CD4-positive, alpha-beta T cell treated with Interleukin-4 for 4 hours (primary cell): ENCODE measurements around the gene VPS39.

Experiments used
- DNase-seq: peaks from one replicate; pipeline ENCODE4 v3.0.0-alpha.2; 2020

Gene VPS39

GRCh38 chr15:42157981-42158765 is 49.9 kb downstream of the VPS39 start:
- DNase-seq: no peak

DNA sequence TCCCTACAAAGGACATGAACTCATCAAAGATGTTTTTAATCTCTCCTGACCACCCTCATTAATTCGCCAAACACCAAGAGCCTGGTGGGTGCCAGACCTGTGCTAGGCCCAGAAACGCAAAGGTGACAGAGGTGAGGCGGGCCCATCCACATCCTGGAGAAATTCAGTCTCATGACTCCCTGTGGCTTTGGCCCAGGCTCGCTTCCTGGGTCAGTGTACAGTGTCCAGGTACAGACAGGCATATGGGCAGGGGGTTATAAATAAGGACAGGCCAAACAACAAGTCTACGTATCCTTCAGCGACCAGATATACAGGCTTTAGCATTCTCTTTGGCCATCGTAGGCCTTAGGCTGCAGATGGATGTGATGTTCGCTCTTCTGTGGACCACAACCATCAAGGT is 50.7 kb downstream of the VPS39 start:
- DNase-seq: no peak

DNA sequence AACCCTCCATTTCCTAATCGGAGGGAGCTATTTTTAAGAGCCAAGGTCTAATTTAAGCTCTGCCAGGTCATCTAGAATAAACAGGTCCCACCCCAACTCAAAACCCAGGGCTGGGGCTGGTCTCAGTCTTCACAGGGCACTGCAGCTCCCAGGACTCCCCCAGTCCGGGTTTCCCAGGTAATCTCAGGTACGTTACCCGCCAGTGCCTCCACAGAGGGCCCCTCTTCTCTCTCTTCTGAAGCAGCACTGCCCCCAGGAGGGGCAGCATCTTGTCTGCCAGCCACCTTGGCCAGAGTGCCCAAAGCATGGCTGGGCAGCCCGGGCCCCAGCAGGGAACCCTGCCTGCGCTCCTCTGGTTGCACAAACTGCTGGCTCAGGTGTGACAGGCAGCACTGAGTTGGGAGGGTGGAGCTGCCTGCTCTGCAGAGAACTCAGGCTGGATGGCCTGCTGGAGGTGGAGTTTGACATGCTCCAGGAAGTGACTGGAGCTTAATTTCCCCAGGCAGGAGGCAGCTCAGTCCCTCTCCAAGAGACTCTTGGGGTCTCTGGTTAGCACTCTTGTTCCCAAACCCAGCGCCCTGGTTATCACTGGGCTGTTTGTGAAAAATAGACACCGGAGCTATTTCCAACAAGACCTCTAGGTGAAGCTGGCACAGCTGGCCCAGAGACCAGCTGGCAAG is 51.7 kb downstream of the VPS39 start, which contains the start of gene PLA2G4F:
PLA2G4F (minus strand) TSS at position 394 of the 680 bp plus-strand sequence; CDS start at position 307, 87 bp downstream.
- DNase-seq: no peak

DNA sequence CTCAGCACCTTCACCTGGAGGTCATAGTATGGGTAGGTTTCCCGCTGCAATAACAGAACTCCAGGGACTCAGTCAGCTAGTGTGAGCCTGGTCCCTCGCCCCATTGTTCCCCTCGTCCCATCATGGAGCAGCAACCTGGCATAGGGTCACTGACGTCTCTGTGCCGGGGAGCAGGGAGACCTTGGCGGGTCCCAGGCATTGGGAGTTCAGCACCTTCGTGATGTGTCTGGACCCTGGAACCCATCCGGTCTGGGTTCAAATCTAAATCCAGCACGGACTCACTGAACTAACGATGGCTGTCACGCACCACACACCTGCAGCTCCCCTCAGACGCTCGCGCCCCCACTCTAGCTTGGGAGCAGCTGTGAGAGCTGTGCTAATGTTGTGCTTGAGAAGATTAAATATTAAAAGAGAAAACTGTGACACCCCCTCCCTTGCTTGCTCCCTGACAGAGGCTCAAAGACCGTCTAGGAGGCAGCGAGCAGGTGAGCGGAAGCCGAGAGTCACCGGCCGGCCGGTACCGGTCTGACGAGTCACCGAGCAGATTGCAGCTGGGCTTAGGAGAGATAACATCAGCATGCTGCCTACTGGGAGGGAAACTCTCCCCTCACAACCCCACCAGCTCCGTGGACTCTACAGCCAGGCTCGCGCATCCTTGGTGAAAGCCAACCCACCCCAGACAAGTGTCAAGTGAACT is 52.4 kb downstream of the VPS39 start:
- no peak for DNase-seq

- DNase-seq: no peak
Observed at GRCh38 chr15:42154956-42155355, 53.1 kb downstream of the VPS39 start.

DNA sequence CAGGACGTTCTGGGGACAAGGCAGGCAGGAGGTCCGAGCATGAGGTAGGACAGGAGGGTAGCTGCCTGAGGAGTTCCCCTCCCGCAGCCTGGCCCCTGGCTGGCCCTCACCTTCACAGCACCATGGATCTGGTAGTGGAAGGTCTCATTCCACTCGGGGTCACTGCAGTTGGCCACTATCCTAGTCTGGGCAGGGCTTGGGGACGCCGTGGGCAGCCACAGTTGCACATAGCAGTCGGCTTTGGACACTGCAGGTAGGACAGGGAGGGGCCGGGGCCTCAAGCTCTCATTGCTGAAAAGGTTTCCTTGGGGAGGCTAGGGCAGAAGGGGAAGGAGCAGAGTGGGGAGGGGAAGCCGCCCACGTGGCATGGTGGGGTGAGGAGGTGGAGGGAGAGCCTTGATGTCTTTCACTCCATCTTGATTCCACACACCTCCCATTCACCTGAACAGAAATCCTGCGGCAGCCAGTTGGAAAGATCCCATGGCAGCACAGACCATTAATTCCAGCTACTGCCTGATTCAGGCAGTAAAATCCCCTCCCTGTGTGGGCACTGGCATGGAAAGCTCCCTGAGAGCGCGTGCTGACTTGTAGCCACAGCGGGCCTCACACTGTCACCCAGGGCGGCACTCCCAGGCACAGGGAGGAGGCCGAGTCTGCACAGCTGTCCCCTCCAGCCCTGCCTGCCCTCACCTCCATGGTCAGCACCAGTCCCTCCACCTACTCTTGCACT is 53.7 kb downstream of the VPS39 start:
- DNase-seq: no peak

GRCh38 chr15:42153874-42154211 is 54.3 kb downstream of the VPS39 start:
- DNase-seq: no peak

- no peak for DNase-seq
Observed at GRCh38 chr15:42152921-42153698, 55.0 kb downstream of the VPS39 start.

DNA sequence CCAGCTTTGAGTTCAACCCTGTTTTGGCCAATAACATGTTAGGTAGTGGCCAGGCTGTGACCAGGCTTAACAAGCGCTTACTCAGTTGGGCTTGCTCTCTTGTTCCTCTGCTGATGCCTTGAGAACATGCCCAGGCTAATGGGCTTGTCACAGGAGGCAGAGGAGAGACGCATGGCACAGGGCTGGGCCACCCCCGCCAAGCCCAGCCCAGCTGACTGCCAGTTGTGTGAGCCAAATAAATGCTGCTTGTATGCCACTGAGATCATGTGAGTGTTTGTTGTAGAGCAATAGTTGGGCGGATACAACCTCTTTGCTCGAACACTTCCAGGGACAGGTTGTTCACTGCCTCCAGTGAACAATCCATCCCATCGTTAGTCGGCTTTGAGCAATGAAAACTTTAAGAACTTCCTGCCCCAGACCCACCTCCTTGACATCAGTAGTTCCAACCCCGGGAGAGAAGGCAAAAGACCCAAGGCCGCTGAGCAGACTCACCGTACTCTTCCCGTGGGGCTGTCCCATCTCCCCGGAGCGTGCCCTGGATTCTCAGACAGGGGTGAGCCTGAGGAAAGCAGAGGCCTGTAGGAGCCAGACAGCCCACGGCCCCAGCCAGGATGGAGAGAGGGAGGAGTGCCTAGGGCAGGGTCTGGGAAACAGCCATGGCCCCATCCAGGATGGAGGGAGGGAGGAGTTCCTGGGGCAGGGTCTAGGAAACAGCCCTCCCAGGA is 55.7 kb downstream of the VPS39 start:
- DNase-seq: no peak

- DNase-seq: no peak
Observed at GRCh38 chr15:42151736-42152135, 56.4 kb downstream of the VPS39 start.

- no peak for DNase-seq
Observed at GRCh38 chr15:42151141-42151561, 57.0 kb downstream of the VPS39 start.

DNA sequence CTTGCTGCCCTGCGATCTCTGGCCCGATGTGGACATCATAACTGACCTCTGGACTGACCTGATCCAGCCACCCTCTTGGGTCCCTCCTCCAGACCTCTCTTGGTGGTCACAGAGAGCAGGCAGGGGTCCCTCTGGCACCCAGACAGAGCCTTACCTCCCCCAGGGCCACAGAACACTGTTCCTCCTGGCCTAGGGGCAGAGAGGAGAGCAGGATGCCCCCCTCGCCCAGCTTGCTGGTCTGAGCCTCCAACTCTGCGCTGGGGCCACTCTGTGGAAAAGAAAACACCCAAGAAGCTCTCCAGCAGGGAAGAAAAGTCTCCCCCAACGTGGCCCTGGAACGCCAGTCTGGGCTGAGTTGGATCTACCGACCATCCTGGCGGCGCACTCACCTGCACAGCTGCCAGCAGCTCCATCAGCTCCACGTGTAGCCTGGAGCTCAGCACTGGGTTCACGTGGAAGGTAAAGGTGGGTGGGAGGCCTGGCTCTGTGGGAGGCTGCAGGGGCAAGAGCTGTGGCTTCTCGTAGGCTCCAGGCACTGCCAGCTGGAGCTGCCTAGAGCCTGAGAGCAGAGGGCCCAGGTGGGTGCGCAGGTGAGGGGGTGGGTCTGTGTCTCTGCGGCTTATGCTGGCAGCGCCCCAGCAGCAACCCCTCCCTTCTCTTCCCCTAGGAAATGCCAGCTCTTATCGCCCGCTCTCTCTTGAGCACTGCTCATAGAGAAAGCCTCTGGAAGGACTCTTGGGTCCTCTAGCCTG is 57.7 kb downstream of the VPS39 start:
- no peak for DNase-seq

DNA sequence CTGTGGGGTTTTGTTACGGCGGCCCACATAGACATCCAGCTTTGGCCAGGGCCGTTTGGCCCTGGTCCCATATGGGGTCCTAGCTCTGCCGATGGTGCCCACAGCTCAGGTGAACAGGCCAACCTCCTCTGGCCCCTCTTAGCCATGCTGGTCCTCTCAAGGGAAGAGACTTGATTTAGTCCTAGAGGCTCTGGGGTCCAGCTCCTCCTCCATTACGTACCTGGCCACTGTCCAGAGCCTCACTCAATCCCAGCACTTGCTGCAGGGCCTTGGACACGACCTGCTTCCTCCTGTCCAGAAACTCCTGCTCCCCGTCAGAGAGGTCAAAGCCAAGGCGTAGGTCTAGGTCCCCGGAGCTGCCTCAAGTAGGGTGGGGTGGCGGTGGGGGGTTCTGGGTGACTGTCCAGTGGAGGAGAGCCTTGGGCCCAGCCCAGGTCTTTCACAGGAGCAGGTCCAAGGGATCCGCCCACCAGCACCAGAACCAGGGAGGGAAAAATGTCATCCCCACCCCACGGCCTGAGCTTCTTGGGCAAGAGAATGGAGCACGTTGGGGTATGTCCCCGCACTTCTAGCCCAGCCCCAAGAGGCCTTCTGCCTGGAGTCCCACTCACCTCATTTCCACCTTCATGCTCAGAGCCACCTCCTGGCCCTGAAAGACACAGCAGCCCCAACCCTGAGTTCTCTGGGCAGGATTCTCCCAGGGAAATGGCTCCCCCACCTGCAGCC is 58.4 kb downstream of the VPS39 start:
- DNase-seq: no peak

- no peak for DNase-seq
Observed at GRCh38 chr15:42148808-42149492, 59.2 kb downstream of the VPS39 start.

GRCh38 chr15:42147431-42147735 is 60.7 kb downstream of the VPS39 start:
- no peak for DNase-seq

- no peak for DNase-seq
Observed at GRCh38 chr15:42146551-42147430, 61.3 kb downstream of the VPS39 start.

GRCh38 chr15:42145546-42146455 is 62.3 kb downstream of the VPS39 start:
- DNase-seq: no peak
